GM21390 (cell line): Measurements from ENCODE around the gene SERTAD2.

Experiments
- ATAC-seq: cut with Tn5 transposase; IDR thresholded peaks from one replicate; pipeline ENCODE4 v1.9.1; 2021; ENCODE audit not compliant: unreplicated experiment

Gene SERTAD2

GRCh38 chr2:64629875-64630274, 23.8 kb downstream of the SERTAD2 start:
- no peak for ATAC-seq

DNA sequence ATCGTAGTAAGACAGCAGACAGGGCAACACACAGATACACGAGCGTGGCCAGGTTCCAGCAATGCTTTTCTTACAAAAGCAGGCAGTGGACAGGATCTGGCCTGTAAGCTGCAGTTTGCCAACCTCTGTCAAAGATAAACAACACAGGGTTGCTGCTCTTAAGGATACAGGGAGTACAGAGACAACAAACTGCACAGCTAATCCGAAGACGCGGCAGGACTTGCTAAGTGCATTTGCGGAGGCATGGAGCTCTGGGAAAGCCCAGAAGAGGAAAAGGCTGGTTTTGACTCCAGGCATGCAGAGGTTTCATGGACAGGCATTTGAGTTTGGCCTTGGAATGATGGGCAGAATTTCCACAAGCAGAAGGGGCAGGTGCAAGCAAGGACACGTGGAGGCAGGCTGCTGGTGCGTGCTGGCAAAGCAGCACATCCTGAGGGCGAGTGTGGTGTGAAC, 24.4 kb downstream of the SERTAD2 start:
- ATAC-seq = no peak

GRCh38 chr2:64627860-64628841, 25.6 kb downstream of the SERTAD2 start:
- no peak for ATAC-seq

GRCh38 chr2:64626963-64627760, 26.6 kb downstream of the SERTAD2 start:
- ATAC-seq = no peak

- no peak for ATAC-seq
These were observed 27.4 kb downstream of the SERTAD2 start for GRCh38 chr2:64626146-64626809.

DNA sequence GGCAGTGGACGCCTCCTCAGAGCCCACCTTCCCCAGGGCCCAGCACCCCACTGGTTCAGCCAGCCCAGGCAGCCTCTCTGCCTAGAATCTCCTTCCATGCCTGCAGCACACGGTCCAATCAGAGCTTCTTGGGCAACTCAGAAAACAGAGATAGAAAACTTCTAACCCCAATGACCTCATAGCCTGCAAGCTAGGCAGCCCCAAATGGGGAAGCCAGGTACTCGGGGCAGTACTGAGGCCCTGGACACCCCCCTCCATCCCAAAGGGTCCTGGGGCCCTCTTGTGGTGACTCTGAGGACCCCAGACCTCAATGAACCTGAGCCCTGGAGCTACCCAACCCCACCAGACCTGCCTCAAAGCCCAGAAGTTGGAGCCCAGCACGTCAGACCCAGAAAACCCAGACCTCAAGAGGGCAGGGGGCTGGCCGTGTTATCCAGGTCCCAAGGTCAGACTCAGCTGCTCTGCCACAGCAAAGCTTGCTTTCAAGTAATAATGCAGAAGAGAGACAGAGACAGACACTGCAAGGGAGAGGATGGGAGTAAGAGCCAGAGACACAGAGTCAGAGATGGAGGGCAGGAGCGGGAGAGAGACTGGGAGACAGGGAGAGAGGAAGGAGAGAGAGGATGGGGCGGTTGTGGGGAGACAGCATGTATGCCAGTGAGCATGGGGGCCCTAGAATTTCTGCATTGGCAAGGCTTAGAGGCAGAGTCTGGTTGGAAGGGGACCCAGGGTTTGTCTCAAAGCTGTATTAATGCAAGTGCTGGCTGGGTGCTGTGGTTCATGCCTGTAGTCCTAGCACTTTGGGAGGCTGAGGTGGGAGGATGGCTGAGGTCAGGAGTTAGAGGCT, 28.2 kb downstream of the SERTAD2 start:
- no peak for ATAC-seq

GRCh38 chr2:64624862-64625261, 28.9 kb downstream of the SERTAD2 start:
- ATAC-seq = no peak

GRCh38 chr2:64624108-64624610, 29.6 kb downstream of the SERTAD2 start:
- ATAC-seq = no peak

- no peak for ATAC-seq
These were observed 30.4 kb downstream of the SERTAD2 start for GRCh38 chr2:64623242-64623850.

- no peak for ATAC-seq
These were observed 31.1 kb downstream of the SERTAD2 start for GRCh38 chr2:64622443-64623241.

- ATAC-seq = no peak
These were observed 33.1 kb downstream of the SERTAD2 start for GRCh38 chr2:64620661-64621060.

GRCh38 chr2:64617631-64618151, 36.0 kb downstream of the SERTAD2 start:
- ATAC-seq = no peak

DNA sequence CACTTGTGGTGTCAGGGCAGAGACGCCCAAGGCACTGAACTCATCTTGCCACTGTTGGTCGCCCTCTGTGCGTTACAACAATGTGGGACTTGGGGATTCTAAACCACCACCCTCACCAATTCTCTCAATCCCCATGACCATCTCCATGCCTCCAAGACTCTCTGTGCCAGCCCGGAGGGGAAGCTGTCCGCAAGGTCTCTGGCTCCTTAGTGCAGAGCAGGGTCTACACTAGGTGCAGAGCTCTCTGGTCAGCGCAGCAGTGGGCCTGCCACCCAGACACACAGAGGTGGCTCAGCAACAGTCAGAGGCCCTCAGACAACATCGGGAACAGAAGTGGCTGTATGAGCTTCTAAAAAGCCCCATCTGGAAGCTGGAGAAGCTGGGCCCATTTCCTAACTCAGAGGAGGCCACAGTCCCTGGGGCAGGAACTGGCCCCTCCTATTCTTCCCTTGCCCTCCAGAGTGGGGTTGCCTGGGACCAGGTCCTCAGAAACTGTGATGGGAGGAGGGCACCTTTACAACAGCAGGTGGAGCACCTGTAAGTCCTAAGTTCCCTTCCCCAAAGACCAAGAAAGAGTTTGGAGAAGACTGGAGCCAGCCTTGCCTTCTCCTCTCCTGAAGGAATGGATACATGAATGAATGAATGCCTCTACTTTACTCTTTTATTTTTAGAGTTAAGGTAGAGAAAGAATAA, 37.7 kb downstream of the SERTAD2 start:
- ATAC-seq = no peak

DNA sequence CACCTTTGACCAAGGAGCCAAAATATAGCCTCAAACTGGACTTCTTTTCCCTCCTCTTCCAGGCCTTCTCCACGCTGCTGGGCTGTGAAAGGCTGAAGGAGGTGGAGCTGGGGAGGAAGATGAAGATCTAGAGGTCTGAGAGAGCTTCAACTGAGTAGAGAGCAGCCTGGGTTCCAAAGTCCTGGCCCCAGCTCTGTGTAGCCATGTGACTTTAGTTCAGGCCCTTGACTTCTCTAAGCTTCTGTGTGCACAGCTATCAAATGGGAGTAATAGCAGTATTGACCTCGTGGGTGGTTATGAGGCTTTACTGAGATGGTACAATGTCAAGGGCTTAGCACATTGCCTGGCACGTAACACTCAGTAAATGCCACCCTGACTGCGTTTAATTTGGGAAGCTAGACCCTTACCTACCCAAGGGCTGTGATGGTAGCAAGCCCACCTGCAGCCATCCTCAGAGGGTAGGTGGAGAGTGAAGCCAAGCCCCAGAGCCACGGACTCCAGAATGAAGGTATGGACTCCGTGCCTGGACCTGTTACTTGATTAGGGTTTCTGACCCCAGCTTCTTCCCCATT, 38.4 kb downstream of the SERTAD2 start:
- ATAC-seq = no peak

DNA sequence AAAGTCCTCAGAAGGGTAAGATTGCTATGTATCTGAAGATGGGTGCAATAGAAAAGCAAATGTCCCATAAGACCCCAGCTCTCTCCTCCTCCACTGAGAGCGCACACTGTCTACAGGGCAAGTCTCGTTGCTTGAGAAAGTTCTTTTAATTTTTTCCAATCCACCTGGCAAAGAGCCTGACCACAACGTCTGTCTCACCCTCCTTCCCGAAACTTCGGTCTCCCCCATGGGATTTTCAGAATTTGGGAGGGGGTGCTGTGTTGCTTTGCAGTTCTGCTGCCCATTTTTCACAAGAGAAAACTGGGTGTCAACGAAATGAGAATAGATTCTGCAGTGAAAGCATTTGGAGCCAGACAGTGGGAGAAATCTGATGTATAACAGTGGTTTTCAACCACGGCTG, 40.4 kb downstream of the SERTAD2 start:
- no peak for ATAC-seq

GRCh38 chr2:64612575-64613195, 41.0 kb downstream of the SERTAD2 start:
- ATAC-seq = no peak

GRCh38 chr2:64610316-64610855, 43.3 kb downstream of the SERTAD2 start:
- no peak for ATAC-seq
